Endothelial cell of hepatic sinusoid (primary cell): ENCODE measurements around the gene SPRYD7.

Experiments
- in situ Hi-C: cut with HindIII; loops from 2 replicates; pipeline ENCODE4 v1.10.0; 2017; ENCODE audit warnings: low sequenced_read_pairs

The SPRYD7 gene

GRCh38 chr13:49864509-49864908 lies 71.6 kb downstream of the SPRYD7 start:
- in situ Hi-C loops, result no loop called here
